A549 (cell line): Measurements from ENCODE around the gene CHRNA4. TPM values are rescaled to one million over a fixed set of nuclear protein-coding genes. Genes with fewer than 3 reads are reported as not detected.

Experiments used
- ATAC-seq, 2 experiments: fragments of 200-7000 bp in 1 of 2; fragments of >200 bp in 1 of 2; cut with Nextera tagmentation in 1 of 2; cut with Tn5 transposase in 1 of 2; 3 replicates each; pipeline versions ENCODE4 v1.8.0 to v1.9.1; 2018 to 2020; ENCODE audit warnings: mild to moderate bottlenecking in 1 of 2, moderate library complexity in 1 of 2
- CTCF ChIA-PET: fragments of 300-600 bp; sonication (Branson Sonifier 250); formaldehyde crosslinking; extraction: SDS; loops from one replicate; lab custom pipeline; 2021; ENCODE audit warnings: antibody characterized with exemption, inconsistent platforms; lab: Yijun Ruan, JAX
- POLR2A ChIA-PET: fragments of 350-600 bp; formaldehyde crosslinking; extraction: SDS; loops from one replicate; lab custom pipeline; 2021; ENCODE audit warnings: antibody characterized with exemption, inconsistent platforms; lab: Yijun Ruan, JAX
- DNase-seq, 2 experiments: peaks; one replicate each; pipeline versions ENCODE4 v3.0.0 to v3.0.0-alpha.2; 2011 to 2016; ENCODE audit warnings: low read depth in 1 of 2, low spot score in 1 of 2
- FAIRE-seq: peaks from 2 replicates; lab custom pipeline; 2011; peaks lifted over from hg19 to GRCh38; lab: Jason Lieb, UNC
- H3K27ac ChIP-seq, 2 experiments: fragments of >200 bp; sonication (Bioruptor Twin); formaldehyde crosslinking; 3 replicates each; pipeline ENCODE4 v1.5.1; 2016 to 2017
- H3K4me1 ChIP-seq: fragments of >200 bp; sonication (Bioruptor Twin); formaldehyde crosslinking; 3 replicates; pipeline ENCODE4 v1.6.1; 2016
- H3K4me2 ChIP-seq: fragments of >200 bp; sonication (Bioruptor Twin); formaldehyde crosslinking; 3 replicates; pipeline ENCODE4 v1.6.1; 2016
- H3K4me3 ChIP-seq: fragments of >200 bp; sonication (Bioruptor Twin); formaldehyde crosslinking; 3 replicates; pipeline ENCODE4 v1.5.1; 2016
- H3K9me3 ChIP-seq: fragments of >200 bp; sonication (Bioruptor Twin); formaldehyde crosslinking; 3 replicates; pipeline ENCODE4 v1.6.1; 2016
- CEBPB ChIP-seq, 2 experiments: fragments of >200 bp in 1 of 2; sonication (Bioruptor Twin) in 1 of 2; formaldehyde crosslinking in 1 of 2; IDR thresholded peaks; 2 replicates each; pipeline ENCODE4 v1.6.1; 2012 to 2016
- CHD4 ChIP-seq: fragments of 200-600 bp; sonication (generic); IDR thresholded peaks from 2 replicates; pipeline ENCODE4 v1.6.1; 2016; ENCODE audit warnings: antibody characterized with exemption, mild to moderate bottlenecking, borderline replicate concordance
- ESRRA ChIP-seq: fragments of 150-350 bp; IDR thresholded peaks from 2 replicates; pipeline ENCODE4 v1.6.1; 2014; ENCODE audit warnings: mild to moderate bottlenecking, low read length, borderline replicate concordance
- FOSB ChIP-seq: fragments of 250-450 bp; sonication (Bioruptor Pico); IDR thresholded peaks from 2 replicates; pipeline ENCODE4 v1.5.0; 2020; ENCODE audit warnings: mild to moderate bottlenecking, moderate library complexity
- FOXS1 ChIP-seq: fragments of 250-450 bp; sonication (Bioruptor Pico); IDR thresholded peaks from 2 replicates; pipeline ENCODE4 v1.5.0; 2020; ENCODE audit warnings: mild to moderate bottlenecking, moderate library complexity
- HDAC2 ChIP-seq: fragments of 200-600 bp; sonication (generic); IDR thresholded peaks from 2 replicates; pipeline ENCODE4 v1.6.1; 2016
- HEYL ChIP-seq: fragments of 250-450 bp; sonication (Bioruptor Pico); IDR thresholded peaks from 2 replicates; pipeline ENCODE4 v1.8.0; 2021; ENCODE audit warnings: mild to moderate bottlenecking, moderate library complexity
- HOXA7 ChIP-seq: fragments of 250-450 bp; sonication (Bioruptor Pico); IDR thresholded peaks from 2 replicates; pipeline ENCODE4 v1.5.0; 2020; ENCODE audit warnings: mild to moderate bottlenecking, moderate library complexity
- HOXB5 ChIP-seq: fragments of 250-450 bp; sonication (Bioruptor Pico); IDR thresholded peaks from 2 replicates; pipeline ENCODE4 v1.5.0; 2020; ENCODE audit warnings: mild to moderate bottlenecking, moderate library complexity
- KDM5A ChIP-seq: fragments of 200-600 bp; sonication (generic); IDR thresholded peaks from 2 replicates; pipeline ENCODE4 v1.6.1; 2016; ENCODE audit warnings: antibody characterized with exemption, mild to moderate bottlenecking
- MAZ ChIP-seq: fragments of 150-350 bp; IDR thresholded peaks from 2 replicates; pipeline ENCODE4 v1.6.1; 2014; ENCODE audit warnings: antibody characterized with exemption, low read depth, low read length, borderline replicate concordance
- MYC ChIP-seq: IDR thresholded peaks from 2 replicates; pipeline ENCODE4 v1.6.1; 2012; ENCODE audit warnings: mild to moderate bottlenecking, inconsistent platforms, low read length, improper control_type of control experiment, borderline replicate concordance
- NFE2L2 ChIP-seq: fragments of 150-350 bp; conservative IDR thresholded peaks from 2 replicates; pipeline ENCODE4 v1.6.1; 2014; ENCODE audit warnings: low read length
- PHF8 ChIP-seq: fragments of 200-600 bp; sonication (generic); IDR thresholded peaks from 2 replicates; pipeline ENCODE4 v1.6.1; 2016; ENCODE audit warnings: low read depth, mild to moderate bottlenecking, antibody characterized with exemption, moderate library complexity, borderline replicate concordance
- POLR2AphosphoS2 ChIP-seq: conservative IDR thresholded peaks from 2 replicates; pipeline ENCODE4 v1.6.1; 2012; ENCODE audit warnings: low read length, improper control_type of control experiment, inconsistent platforms
- RFX5 ChIP-seq: fragments of 450-650 bp; IDR thresholded peaks from 2 replicates; pipeline ENCODE4 v1.7.1; 2014; ENCODE audit warnings: antibody characterized with exemption, mild to moderate bottlenecking, moderate library complexity
- RNF2 ChIP-seq: fragments of 200-600 bp; sonication (generic); IDR thresholded peaks from 2 replicates; pipeline ENCODE4 v1.6.1; 2016; ENCODE audit warnings: low read depth, mild to moderate bottlenecking, antibody characterized with exemption, moderate library complexity, borderline replicate concordance
- SMC3 ChIP-seq: fragments of >200 bp; sonication (Bioruptor Twin); formaldehyde crosslinking; IDR thresholded peaks from 3 replicates; pipeline ENCODE4 v1.6.1; 2018; ENCODE audit warnings: inconsistent platforms
- SREBF2 ChIP-seq: fragments of 450-650 bp; IDR thresholded peaks from 2 replicates; pipeline ENCODE4 v1.6.1; 2014; ENCODE audit warnings: mild to moderate bottlenecking, moderate library complexity
- TFCP2L1 ChIP-seq: fragments of 250-450 bp; sonication (Bioruptor Pico); IDR thresholded peaks from 2 replicates; pipeline ENCODE4 v1.5.0; 2021; ENCODE audit warnings: mild to moderate bottlenecking
- ZC3H11A ChIP-seq: fragments of 450-650 bp; IDR thresholded peaks from 2 replicates; pipeline ENCODE4 v1.6.1; 2014; ENCODE audit warnings: antibody characterized with exemption, mild to moderate bottlenecking
- ZNF302 ChIP-seq: fragments of 250-450 bp; sonication (Bioruptor Pico); IDR thresholded peaks from 2 replicates; pipeline ENCODE4 v1.9.0; 2021; ENCODE audit warnings: inconsistent platforms, mild to moderate bottlenecking, moderate library complexity
- WGBS: methylation state at CpG from one replicate; pipeline ENCODE4 v1.1.6; 2017; ENCODE audit errors: missing lambda C conversion rate; 5-methylcytosine and 5-hydroxymethylcytosine counted together
- polyA plus RNA-seq, 4 experiments: library from polyadenylated mRNA; depleted of rRNA in 3 of 4; stranded (reverse); fragments of >200 nt; fragmentation: RNase III in 1 of 4; extraction: RNeasy Plus Mini Kit Qiagen cat#74134 plus additional on column Dnase treatment in 1 of 4; gene quantifications; 2 replicates in 3 of 4; 3 replicates in 1 of 4; pipeline ENCODE4 v1.2.3, GENCODE V29; 2011 to 2017
- TF ChIP-seq, protein P1 (sequence below): IDR thresholded peaks from 2 replicates; pipeline ENCODE4 v1.6.1; 2012

CHRNA4 gene
- polyA plus RNA-seq, 2 of the 4 experiments (the other 2 are of a cell fraction): 0.03 to 0.23 TPM

DNA sequence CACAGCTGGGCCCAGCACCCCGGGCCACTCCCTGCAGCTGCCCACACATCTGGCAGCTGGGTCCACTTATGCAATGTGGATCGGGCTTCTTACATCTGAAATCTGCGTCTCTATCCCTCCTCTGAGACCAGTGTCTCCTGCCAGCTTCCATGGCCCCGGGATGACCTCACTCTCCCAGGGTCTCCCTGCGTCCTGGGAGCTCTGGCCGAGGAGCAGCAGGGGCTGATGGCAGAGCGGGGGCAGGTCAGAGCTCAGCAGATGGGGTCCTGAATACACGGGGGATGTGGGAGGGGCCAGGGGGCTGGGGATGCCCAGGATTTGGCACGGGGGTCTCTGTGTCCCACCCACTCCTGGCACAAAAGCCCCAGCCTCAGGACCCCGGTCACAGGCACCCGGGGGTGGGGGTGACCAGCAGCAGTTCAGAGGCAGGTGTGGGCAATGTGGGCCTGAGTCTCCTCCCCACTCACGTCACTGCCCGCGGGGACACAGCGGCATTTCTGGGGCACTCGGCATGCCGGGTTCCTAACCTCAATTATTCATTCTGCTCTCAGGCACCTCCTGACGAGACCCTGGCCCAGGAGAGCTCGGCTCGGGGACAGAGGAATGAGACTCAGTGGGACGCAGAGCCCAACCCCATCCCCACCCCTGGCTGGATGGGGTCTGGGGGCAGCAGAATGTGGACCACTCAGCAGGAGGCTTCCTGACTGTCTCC, 16.4 kb downstream of the CHRNA4 start:
- no peak for DNase-seq
- FAIRE-seq: no peak
- 59% methylated on average over 11 of the region's 21 CpGs for WGBS
- no peak for ATAC-seq
- Histone ChIP-seq H3K4me1 (no peaks in the 10 kb centered on the region), H3K9me3 (no peaks in the 10 kb centered on the region; the same call in 2 of the 3 replicates), H3K27ac (no peak overlapping the region), H3K4me2 (no peak overlapping the region), H3K4me3 (no peak overlapping the region)
- CTCF ChIA-PET: interaction anchor here (1.6 kb wide), 1 partner anchor 35 kb away, joined by 10 read pairs; no protein-coding TSS in a partner anchor
- TF ChIP-seq POLR2AphosphoS2 (no peak), ZC3H11A (no peak), HOXA7 (CRISPR knock-in tag) (no peak), ZNF302 (CRISPR knock-in tag) (no peak), TFCP2L1 (CRISPR knock-in tag) (no peak), HOXB5 (CRISPR knock-in tag) (no peak), ESRRA (no peak), PHF8 (no peak), SMC3 (no peak), RFX5 (no peak), MAZ (no peak), FOXS1 (CRISPR knock-in tag) (no peak), MYC (no peak), RNF2 (no peak)
- TF ChIP-seq, protein P1, sequence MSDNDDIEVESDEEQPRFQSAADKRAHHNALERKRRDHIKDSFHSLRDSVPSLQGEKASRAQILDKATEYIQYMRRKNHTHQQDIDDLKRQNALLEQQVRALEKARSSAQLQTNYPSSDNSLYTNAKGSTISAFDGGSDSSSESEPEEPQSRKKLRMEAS: no peak
- POLR2A ChIA-PET: no interaction called here

DNA sequence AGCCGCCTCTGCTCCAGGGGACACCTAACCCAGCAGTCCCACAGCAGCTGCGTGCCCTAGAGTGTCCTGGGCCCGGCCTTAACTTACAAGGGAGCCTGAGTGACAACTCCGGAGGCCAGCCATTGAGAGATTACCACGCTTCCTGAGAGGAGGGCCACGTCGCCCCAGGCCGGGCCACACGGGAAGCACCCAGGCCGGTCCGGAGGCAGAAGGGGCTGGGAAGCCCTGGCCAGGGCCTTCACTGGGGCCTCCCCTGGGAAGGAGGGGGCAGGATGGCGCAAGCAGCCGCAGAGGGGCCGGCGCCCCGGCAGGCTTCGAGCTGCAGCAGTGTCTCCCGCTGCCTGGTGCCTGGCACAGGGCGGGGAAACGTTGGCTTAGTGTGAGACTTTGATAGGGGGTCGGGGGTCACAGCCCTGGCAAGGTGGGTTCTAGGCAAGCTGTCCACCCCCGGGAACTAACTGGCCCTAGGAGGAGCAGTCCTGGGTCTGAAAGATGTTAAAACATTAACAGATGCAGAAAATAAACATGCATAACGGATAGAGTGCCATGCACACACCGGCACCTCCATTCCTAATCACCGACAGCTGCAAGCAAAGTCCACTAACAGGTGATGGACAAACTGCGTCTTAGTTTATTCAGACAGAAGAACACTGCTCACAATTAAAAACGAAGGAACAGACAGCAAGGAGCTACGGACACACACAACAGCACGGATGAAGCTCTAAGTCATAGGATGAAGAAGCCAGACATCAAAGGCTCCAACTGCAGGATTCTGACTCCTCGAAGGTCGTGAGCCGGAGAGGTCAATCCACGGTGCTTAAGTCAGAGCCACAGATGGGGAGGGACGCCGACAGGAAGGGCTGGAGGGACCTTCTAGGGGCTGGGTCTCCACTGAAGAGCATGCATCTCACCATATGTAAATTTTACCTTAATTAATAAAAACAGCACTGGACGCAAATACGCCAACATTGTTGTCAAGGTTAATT, 17.4 kb downstream of the CHRNA4 start:
- Histone ChIP-seq H3K4me2 (no peak overlapping the region), H3K27ac (no peak overlapping the region), H3K4me3 (no peak overlapping the region), H3K4me1 (no peaks in the 10 kb centered on the region), H3K9me3 (peaks cover 5% of the 10 kb centered on the region; the same call in 1 of the 3 replicates)
- FAIRE-seq: no peak
- ChIA-PET POLR2A (no interaction called here), CTCF (interaction anchor here (1.2 to 1.6 kb wide), 2 partner anchors 17 to 34 kb away, joined by 3 to 10 read pairs; no protein-coding TSS in a partner anchor)
- WGBS: 57% methylated on average over 30 of the region's 37 CpGs
- TF ChIP-seq FOSB (CRISPR knock-in tag) (no peak), CEBPB (IDR thresholded peaks at IDR 0.05) (no peak), KDM5A (no peak), HEYL (CRISPR knock-in tag) (no peak), RNF2 (no peak), HOXB5 (CRISPR knock-in tag) (no peak), HDAC2 (no peak), SMC3 (no peak), NFE2L2 (no peak), HOXA7 (CRISPR knock-in tag) (no peak), CHD4 (no peak), SREBF2 (no peak)
- no peak for DNase-seq
- ATAC-seq: no peak
